B cell (primary cell): ENCODE data around the gene DLGAP3. TPM values are rescaled to one million over a fixed set of nuclear protein-coding genes. Genes with fewer than 3 reads are reported as not detected.

Source experiments
- ATAC-seq: fragments of 200-7000 bp; cut with Tn5 transposase; one replicate; pipeline ENCODE4 v1.10.0; 2021; ENCODE audit warnings: low read depth, mild to moderate bottlenecking, moderate number of reproducible peaks, moderate library complexity
- CTCF ChIA-PET: fragments of 350-600 bp; sonication (Branson Sonifier 250); formaldehyde crosslinking; loops from one replicate; lab custom pipeline; 2021; ENCODE audit warnings: antibody characterized with exemption, inconsistent platforms; lab: Charles Lee
- POLR2A ChIA-PET: fragments of 350-600 bp; sonication (Branson Sonifier 250); formaldehyde crosslinking; loops from one replicate; lab custom pipeline; 2021; ENCODE audit warnings: antibody characterized with exemption; lab: Charles Lee
- DNase-seq: peaks from one replicate; pipeline ENCODE4 v3.0.0; 2013
- H2AFZ ChIP-seq: 2 replicates; pipeline ENCODE4 v1.6.1; 2012; ENCODE audit warnings: mild to moderate bottlenecking, low read depth, low read length; ENCODE audit not compliant: insufficient read depth, poor library complexity, severe bottlenecking
- H3K27ac ChIP-seq, 2 donors: 1 replicate in 1 of 2; 2 replicates in 1 of 2; pipeline ENCODE4 v1.5.1; 2012 to 2013; ENCODE audit warnings: low read length in 2 of 2, mild to moderate bottlenecking in 2 of 2, moderate library complexity in 1 of 2
- H3K27me3 ChIP-seq, 4 experiments: fragments of 200-600 bp in 1 of 4; sonication (generic) in 1 of 4; replicated peaks in 1 of 4; 1 replicate in 2 of 4; 2 replicates in 2 of 4; pipeline versions ENCODE4 v1.6.1 to v1.7.0; 2013 to 2016; ENCODE audit warnings: low read length in 3 of 4, mild to moderate bottlenecking in 2 of 4, mixed read lengths in 1 of 4, moderate library complexity in 1 of 4; ENCODE audit not compliant: insufficient read depth in 4 of 4, control insufficient read depth in 3 of 4; ENCODE audit errors: control extremely low read depth in 1 of 4
- H3K36me3 ChIP-seq, 2 experiments: replicated peaks in 1 of 2; 1 replicate in 1 of 2; 2 replicates in 1 of 2; pipeline versions ENCODE4 v1.6.1 to v1.7.1; 2013; ENCODE audit warnings: low read length in 1 of 2; ENCODE audit not compliant: insufficient read depth in 2 of 2, control insufficient read depth in 1 of 2; ENCODE audit errors: control extremely low read depth in 1 of 2, extremely low read depth in 1 of 2
- H3K4me1 ChIP-seq, 2 donors: fragments of 200-600 bp in 1 of 2; sonication (generic) in 1 of 2; 1 replicate in 1 of 2; 2 replicates in 1 of 2; pipeline versions ENCODE4 v1.5.1 to v1.6.1; 2013 to 2017; ENCODE audit warnings: low read length in 2 of 2; ENCODE audit not compliant: control insufficient read depth in 2 of 2, insufficient read depth in 2 of 2
- H3K4me2 ChIP-seq: replicated peaks from 2 replicates; pipeline ENCODE3; 2012; ENCODE audit warnings: mild to moderate bottlenecking, low read depth, low read length; ENCODE audit not compliant: poor library complexity, severe bottlenecking
- H3K4me3 ChIP-seq, 5 experiments: fragments of 200-600 bp in 1 of 5; sonication (generic) in 1 of 5; 1 replicate in 3 of 5; 2 replicates in 2 of 5; pipeline versions ENCODE4 v1.5.1 to v1.7.0; 2011 to 2016; ENCODE audit warnings: low read length in 4 of 5, mild to moderate bottlenecking in 4 of 5, low read depth in 2 of 5, control low read depth in 1 of 5, moderate library complexity in 1 of 5; ENCODE audit not compliant: insufficient read depth in 1 of 5; ENCODE audit errors: control extremely low read depth in 1 of 5, extremely low read depth in 1 of 5
- H3K79me2 ChIP-seq: fragments of 200-600 bp; sonication (generic); one replicate; pipeline ENCODE4 v1.6.0; 2016; ENCODE audit warnings: low read length; ENCODE audit not compliant: control insufficient read depth, insufficient read depth
- H3K9ac ChIP-seq: fragments of 200-600 bp; sonication (generic); 2 replicates; pipeline ENCODE4 v1.6.1; 2017; ENCODE audit warnings: mild to moderate bottlenecking, low read length, moderate library complexity
- H3K9me3 ChIP-seq, 3 donors: one replicate each; pipeline versions ENCODE4 v1.6.1 to v1.7.1; 2013; ENCODE audit warnings: low read length in 2 of 3; ENCODE audit not compliant: control insufficient read depth in 2 of 3, insufficient read depth in 1 of 3; ENCODE audit errors: control extremely low read depth in 1 of 3
- H4K20me1 ChIP-seq: 2 replicates; pipeline ENCODE4 v1.6.0; 2012; ENCODE audit warnings: mild to moderate bottlenecking, low read length; ENCODE audit not compliant: insufficient read depth, control insufficient read depth, poor library complexity, severe bottlenecking
- H3K27ac Mint-ChIP-seq: one replicate; pipeline ENCODE4 v1.8.0; 2021; ENCODE audit warnings: mixed read lengths
- H3K27me3 Mint-ChIP-seq: one replicate; pipeline ENCODE4 v1.8.0; 2021; ENCODE audit warnings: mixed read lengths
- H3K4me1 Mint-ChIP-seq: one replicate; pipeline ENCODE4 v1.8.0; 2021; ENCODE audit warnings: mixed read lengths
- H3K4me3 Mint-ChIP-seq: one replicate; pipeline ENCODE4 v1.8.0; 2021; ENCODE audit warnings: mixed read lengths
- H3K9me3 Mint-ChIP-seq: one replicate; pipeline ENCODE4 v1.8.0; 2022; ENCODE audit warnings: mixed read lengths; ENCODE audit not compliant: insufficient read depth
- CTCF ChIP-seq: fragments of 200-600 bp; IDR thresholded peaks from one replicate; pipeline ENCODE4 v1.8.0; 2022; ENCODE audit warnings: antibody characterized with exemption, mild to moderate bottlenecking
- EZH2 ChIP-seq: IDR thresholded peaks from 2 replicates; pipeline ENCODE4 v1.6.1; 2012; ENCODE audit warnings: borderline replicate concordance, low read depth, mild to moderate bottlenecking, moderate library complexity, low read length; ENCODE audit not compliant: insufficient read depth, poor library complexity, severe bottlenecking
- WGBS: methylation state at CpG from one replicate; pipeline ENCODE4 v1.1.5; 2013; ENCODE audit warnings: missing lambda C conversion rate; ENCODE audit not compliant: insufficient coverage; 5-methylcytosine and 5-hydroxymethylcytosine counted together
- intact Hi-C: fragments of 100-400 bp; cut with micrococcal nuclease; formaldehyde crosslinking; loops from one replicate; pipeline ENCODE4 v1.10.0; 2022
- polyA plus RNA-seq: library from polyadenylated mRNA; depleted of rRNA; stranded (reverse); fragments of >200 nt; gene quantifications from 2 replicates; pipeline ENCODE4 v1.2.3, GENCODE V29; 2012
- total RNA-seq, 2 donors: library from RNA; stranded (reverse); fragments of 120-200 nt in 1 of 2; gene quantifications; 1 replicate in 1 of 2; 2 replicates in 1 of 2; pipeline versions ENCODE4 v1.2.3 to v1.2.4, GENCODE V29; 2013 to 2022

The DLGAP3 gene
- total and polyA plus RNA-seq, 2 donors (not counting 1 experiment from before 2014, with no cell fraction given) = 2.3 to 2.4 TPM

- peaks cover 23% of the 10 kb centered on the region for H4K20me1 ChIP-seq
- H3K27me3 Mint-ChIP-seq = no peaks in the 10 kb centered on the region
- H3K4me1 ChIP-seq = peaks cover 20 to 29% of the 10 kb centered on the region in 2 donors
- peak overlapping the region; percentile 87 for H3K4me2 ChIP-seq
- peaks cover 0 to 18% of the 10 kb centered on the region in 2 experiments for H3K36me3 ChIP-seq
- ChIA-PET POLR2A (interaction anchor here (0.9 kb wide), 1 partner anchor 126 kb away, joined by 3 read pairs; the partner anchor contains the start of gene TMEM35B), CTCF (interaction anchor here (0.9 to 2.7 kb wide), 10 partner anchors 7 to 1025 kb away, joined by 3 to 16 read pairs (median 3); partner anchors contain the start of genes AGO1 and TMEM35B)
- peak overlapping the region; percentile 82 for H2AFZ ChIP-seq
- peak overlapping the region; percentile 60 to 90 (median 82) for H3K4me3 ChIP-seq
- H3K4me1 Mint-ChIP-seq = peaks cover 43% of the 10 kb centered on the region
- no peaks in the 10 kb centered on the region for H3K9me3 ChIP-seq
- intact Hi-C loops = loop anchor here (1.0 to 10.0 kb wide), 3 partner anchors 409 to 916 kb away; partner anchors contain the start of genes KIAA0319L, NCDN and ZMYM4
- H3K27me3 ChIP-seq = no peaks in the 10 kb centered on the region
- WGBS = under 1% methylated on average over 15 of the region's 15 CpGs
- peaks cover 36% of the 10 kb centered on the region for H3K79me2 ChIP-seq
- DNase-seq = no peak
- H3K4me3 Mint-ChIP-seq = peak overlapping the region; percentile 95
- H3K27ac Mint-ChIP-seq = peak overlapping the region; percentile 93
- no peak for ATAC-seq
- H3K27ac ChIP-seq = peak overlapping the region; percentile 55 to 81
- TF ChIP-seq CTCF (no peak), EZH2 (no peak)
- peak overlapping the region; percentile 92 for H3K9ac ChIP-seq
- H3K9me3 Mint-ChIP-seq = no peaks in the 10 kb centered on the region
Observed at GRCh38 chr1:34858901-34859445, 70.5 kb downstream of the DLGAP3 start.

- no peak for DNase-seq
- POLR2A ChIA-PET = no interaction called here
- 100% methylated on average over 1 of the region's 6 CpGs for WGBS
- H3K36me3 ChIP-seq = peaks cover 0 to 26% of the 10 kb centered on the region in 2 experiments
- H3K9me3 ChIP-seq = peaks cover 0 to 5% (median 0%) of the 10 kb centered on the region in 3 donors
- no peak overlapping the region for H3K27ac Mint-ChIP-seq
- H4K20me1 ChIP-seq = peaks cover 31% of the 10 kb centered on the region
- CTCF ChIA-PET = interaction anchor here (1.0 to 1.5 kb wide), 2 partner anchors 8 to 10 kb away, joined by 3 to 4 read pairs; no protein-coding TSS in a partner anchor
- no peak overlapping the region for H3K4me3 ChIP-seq
- ATAC-seq = no peak
- H3K79me2 ChIP-seq = peaks cover 43% of the 10 kb centered on the region
- H3K4me1 Mint-ChIP-seq = peaks cover 41% of the 10 kb centered on the region
- H3K9ac ChIP-seq = no peak overlapping the region
- no peaks in the 10 kb centered on the region for H3K27me3 ChIP-seq
- H3K27me3 Mint-ChIP-seq = no peaks in the 10 kb centered on the region
- no peak overlapping the region for H2AFZ ChIP-seq
- TF ChIP-seq EZH2 (no peak), CTCF (no peak)
- intact Hi-C loops = loop anchor here (10.0 kb wide), 2 partner anchors 698 to 918 kb away; partner anchors contain the start of genes KIAA0319L and NCDN
- H3K9me3 Mint-ChIP-seq = no peaks in the 10 kb centered on the region
- no peak overlapping the region for H3K27ac ChIP-seq
- H3K4me3 Mint-ChIP-seq = no peak overlapping the region
- H3K4me1 ChIP-seq = peaks cover 20 to 29% of the 10 kb centered on the region in 2 donors
- no peak overlapping the region for H3K4me2 ChIP-seq
Observed at GRCh38 chr1:34856697-34857096, 72.8 kb downstream of the DLGAP3 start.
